ENCODE data around the gene DZIP1L.

The DZIP1L gene

GRCh38 chr3:138066383-138066782, 49.0 kb downstream of the DZIP1L start:
- no peak for DNase-seq

GRCh38 chr3:138065949-138066348, 49.5 kb downstream of the DZIP1L start:
- no peak for DNase-seq

DNA sequence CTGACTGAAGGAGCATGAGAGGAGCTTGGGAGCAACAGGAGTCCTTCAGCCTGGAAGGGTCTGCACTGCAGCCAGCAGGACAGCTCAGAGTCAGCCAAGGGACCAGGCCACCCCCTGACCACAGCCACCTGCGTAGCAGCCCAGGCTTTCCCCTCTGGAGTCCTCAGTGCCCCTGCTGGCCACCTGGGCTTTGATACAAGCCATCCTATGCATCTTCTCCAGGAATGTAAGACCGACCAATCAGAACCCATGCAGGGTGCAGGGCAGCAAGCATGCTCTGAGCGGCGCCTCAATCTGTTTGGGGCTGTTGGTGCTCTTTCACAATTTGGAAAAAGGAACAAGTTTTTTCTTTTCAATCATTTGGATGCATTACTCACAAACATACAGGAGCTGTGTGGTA, 52.0 kb downstream of the DZIP1L start:
- no peak for DNase-seq

GRCh38 chr3:138062626-138063025, 52.8 kb downstream of the DZIP1L start:
- DNase-seq: no peak

DNA sequence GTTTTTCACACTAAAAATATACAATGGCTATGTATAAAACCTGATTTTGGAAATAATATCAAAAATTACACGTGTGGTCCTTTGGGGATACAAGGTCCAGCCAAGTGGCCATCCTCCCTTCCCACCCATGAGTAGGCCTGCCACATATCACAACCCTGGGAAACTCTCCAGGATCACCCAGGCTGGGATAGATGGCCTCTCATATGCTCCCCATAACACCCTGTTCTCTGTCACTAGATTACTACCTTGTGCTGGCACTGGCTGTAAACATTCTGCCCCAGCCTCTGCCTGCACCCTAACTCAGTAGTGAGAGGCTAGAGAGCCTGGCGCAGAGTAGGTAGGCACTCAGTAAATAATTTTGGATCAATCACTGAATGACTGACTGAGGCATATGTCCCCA, 53.4 kb downstream of the DZIP1L start:
- DNase-seq: no peak

- DNase-seq: no peak
Measured at GRCh38 chr3:138060792-138061191, 54.6 kb downstream of the DZIP1L start.

DNA sequence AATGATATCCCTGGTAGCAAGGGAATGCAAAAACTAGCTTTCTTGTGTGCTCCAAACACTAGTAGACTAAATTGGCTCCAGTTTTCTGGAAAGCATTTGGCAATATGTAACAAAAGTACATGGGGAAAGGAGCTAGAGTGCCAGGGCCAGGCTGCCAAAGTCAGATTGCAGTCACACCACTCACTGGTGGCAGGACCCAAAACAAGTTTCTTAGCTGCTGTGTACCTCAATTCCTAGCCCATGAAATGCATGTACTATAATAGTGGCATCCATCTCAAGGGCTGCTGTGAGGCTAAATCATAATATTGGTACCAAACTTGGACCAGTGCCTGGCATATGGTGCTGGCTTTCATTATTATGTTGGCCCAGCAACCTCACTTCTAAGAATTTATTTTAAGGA, 56.1 kb downstream of the DZIP1L start:
- no peak for DNase-seq

DNA sequence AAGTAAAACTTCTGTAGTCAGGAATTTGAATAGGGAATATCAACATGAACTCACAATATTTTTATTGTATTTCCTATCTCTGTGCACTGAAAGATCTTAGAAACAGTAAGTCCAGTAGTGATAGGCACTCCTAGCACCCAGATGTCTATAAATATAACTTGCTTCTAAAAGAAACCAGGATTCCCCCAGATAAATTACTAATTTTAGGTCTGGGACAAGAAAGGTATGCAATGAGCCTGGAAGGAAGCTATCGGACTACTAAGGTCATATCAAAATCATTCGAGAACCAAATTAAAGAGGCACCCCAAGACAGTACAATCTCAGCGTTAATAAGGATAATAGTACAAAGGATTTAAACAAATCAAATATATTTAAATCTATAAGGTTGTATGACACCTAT, 58.0 kb downstream of the DZIP1L start:
- no peak for DNase-seq

DNA sequence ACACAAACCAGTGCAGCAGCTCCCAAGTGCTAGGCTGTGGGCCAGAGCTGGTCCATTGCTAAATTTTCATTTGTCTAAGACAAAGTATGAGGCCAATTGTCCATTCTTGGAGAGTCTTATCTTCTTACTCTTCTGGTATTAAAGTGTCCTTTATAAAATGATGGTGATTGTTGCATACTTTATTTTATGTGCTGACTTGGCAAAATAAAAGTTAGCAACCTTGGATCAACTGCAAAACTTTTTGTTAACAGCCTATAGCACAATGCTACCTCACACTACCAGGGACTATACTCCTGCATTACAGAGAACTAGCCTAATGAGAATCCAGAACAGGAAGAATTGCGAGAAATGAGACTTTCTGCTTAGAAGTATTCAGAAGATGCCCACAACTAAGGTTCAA, 61.4 kb downstream of the DZIP1L start:
- no peak for DNase-seq

GRCh38 chr3:138051947-138052802, 63.2 kb downstream of the DZIP1L start:
- no peak for DNase-seq

DNA sequence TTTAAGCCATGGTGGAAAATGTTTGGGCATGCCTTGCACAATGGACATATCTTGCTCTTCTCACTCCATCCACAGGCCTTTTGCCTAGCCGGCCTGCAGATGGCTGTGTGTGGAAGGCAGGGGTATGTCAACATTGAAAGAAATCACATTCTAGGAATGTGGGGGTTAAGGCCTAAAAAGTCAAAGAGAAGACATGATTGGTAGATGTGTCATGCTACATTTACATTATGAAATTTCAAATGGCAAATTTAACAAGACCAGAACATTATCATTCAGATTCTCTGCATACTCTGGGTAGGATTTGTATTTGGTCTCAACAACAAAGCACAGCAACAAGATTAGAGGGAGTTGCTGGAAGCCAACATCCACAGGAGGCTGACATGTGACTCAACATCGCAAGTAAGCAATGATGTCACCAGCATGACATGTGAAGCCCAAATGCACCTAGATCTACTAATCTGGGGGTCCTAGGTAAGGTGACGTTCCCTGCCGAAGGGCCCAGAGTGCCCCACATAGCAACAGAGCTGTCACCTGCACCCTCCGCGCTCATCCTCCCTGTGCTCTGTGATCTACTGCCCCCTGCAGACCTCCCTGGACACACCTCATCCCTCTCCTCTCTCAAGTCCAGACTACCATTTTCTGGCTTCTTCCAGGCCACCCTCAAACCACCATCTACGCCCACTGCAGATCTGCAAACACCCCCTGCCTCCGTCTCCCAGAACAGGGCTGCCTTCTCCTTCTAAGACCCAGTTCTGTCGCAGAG, 66.1 kb downstream of the DZIP1L start:
- no peak for DNase-seq

GRCh38 chr3:138047596-138048158, 67.7 kb downstream of the DZIP1L start:
- DNase-seq: no peak

DNA sequence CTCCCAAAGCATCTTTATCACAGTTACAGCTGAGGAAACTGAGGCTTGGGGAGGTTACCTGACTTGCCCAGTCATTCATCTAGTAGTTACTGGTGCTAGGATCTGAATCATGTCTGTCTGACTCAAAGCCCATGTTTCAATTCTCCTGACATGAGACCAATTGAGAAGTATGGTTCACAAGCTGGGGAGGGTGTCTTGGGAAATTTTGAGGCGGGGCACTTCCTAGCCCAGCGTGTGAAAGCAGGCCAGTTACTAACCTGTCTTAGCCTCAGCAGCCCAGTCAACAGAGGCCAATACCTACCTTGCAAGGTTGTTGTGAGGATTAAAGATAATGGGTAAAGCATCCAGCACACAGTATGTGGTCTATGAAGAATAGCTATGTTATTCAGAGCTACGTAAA, 68.5 kb downstream of the DZIP1L start:
- DNase-seq: no peak

GRCh38 chr3:138046085-138046484, 69.3 kb downstream of the DZIP1L start:
- DNase-seq: no peak

GRCh38 chr3:138043266-138044029, 72.0 kb downstream of the DZIP1L start:
- no peak for DNase-seq

GRCh38 chr3:138042043-138042442, 73.4 kb downstream of the DZIP1L start:
- DNase-seq: no peak

DNA sequence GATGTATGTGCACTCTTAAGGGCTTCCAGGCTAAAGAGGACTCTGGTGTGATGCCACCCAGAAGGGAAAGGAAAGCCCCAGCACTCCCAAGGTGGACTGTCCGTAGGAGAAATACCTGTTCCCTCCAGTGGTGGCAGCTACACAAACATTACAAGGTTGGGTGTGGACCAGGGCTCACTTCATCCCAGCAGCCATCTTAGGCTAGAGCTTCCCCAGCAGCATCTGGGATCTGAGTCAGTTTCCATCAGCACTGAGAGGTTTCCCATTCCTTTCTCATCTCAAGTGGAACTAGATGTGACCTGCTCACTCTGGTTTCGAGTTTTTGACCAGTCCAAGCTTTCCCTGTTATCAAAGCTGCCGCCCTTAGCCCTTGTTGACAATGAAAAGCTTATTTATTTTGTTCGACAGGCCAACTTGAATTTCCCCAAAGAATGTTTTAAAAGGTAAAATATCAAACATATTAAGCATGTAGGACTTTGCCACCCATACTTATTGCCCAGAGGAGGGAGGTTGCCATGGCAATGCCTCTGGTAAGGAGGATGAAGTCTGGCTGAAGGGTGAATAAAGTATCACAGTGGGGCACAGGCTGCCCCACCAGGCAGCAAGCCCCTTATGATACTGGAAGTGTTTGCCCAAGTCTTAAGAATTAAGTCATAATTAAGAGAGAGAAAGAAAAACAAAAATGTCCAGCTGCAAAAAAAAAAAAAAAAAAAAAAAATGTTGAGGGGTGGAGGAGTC, 76.5 kb downstream of the DZIP1L start:
- no peak for DNase-seq

GRCh38 chr3:138036572-138036971, 78.8 kb downstream of the DZIP1L start:
- no peak for DNase-seq

- DNase-seq: no peak
Measured at GRCh38 chr3:138034918-138035317, 80.5 kb downstream of the DZIP1L start.

- DNase-seq: no peak
Measured at GRCh38 chr3:138033202-138033691, 82.2 kb downstream of the DZIP1L start.

DNA sequence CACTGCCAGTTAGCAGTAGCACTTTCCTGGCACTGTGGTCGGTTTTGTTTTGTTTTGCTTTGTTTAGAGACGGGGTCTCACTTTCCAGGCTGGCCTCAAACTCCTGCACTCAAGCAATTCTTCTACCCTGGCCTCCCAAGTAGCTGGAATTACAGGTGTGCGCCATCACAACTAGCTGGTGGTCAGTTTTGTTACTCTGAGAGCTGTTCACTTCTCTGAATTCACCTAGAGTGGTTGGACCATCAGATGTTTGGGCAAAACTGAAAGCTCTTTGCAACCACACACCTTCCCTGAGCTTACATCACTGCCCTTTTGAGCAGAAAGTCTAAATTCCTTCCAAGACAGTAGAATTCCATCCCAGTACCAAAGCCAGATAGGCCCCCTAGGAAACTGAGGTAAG, 82.8 kb downstream of the DZIP1L start:
- DNase-seq: no peak

GRCh38 chr3:138031536-138031935, 83.9 kb downstream of the DZIP1L start:
- DNase-seq: no peak
